ENCODE results near the gene WTIP.
"Not testable (repeated sequence)": the region's sequence is repeated elsewhere in the genome, so short reads cannot be mapped to it uniquely, and the experiment has no call there.

Gene WTIP

DNA sequence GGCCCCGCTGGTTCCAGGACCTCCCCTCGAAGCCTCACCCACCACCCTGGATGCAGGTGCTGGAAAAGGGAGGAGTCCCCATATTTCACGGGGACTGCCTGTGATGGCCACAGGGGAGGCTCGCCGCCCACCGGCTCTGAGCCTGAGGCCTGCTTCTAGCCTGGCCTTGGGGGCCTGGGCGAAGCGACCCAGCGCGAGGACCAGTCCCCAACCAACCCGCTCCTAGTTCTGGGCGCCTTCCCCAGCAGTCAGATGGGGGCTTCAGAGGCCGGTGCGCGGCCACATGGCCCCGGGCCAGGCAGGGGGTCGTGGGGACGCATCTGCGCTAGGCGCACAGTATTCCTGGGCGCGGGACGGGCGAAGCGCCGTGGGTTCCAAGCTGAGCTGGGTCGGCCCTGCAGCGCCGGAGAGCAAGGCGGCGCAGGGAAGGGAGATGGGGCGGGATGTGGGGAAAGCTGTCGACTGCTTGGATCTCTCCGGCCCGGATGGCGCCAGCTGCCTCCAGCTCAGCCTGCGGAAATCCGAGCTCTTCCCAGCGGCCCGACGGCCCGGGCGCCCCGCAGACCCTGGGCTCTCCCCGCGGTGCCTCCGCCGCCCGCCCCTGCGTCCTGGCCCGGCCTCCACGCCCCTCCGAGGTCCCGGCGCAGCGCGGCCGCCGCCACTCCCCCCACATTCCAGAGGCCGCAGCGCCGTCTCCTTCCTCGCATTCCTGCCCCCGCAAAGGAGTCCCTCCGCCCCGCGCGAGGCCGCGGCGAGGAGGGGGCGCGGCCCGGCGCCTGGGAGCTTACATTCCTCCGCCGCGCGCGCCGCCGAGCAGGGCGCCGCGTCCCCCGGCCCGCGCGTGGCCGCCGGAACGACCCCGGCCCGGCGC is at the start of gene WTIP:
WTIP (plus strand) TSS at position 788 of the 871 bp plus-strand sequence. CDS start 217 bp downstream, outside the sequence.
- no peak for DNase-seq

DNA sequence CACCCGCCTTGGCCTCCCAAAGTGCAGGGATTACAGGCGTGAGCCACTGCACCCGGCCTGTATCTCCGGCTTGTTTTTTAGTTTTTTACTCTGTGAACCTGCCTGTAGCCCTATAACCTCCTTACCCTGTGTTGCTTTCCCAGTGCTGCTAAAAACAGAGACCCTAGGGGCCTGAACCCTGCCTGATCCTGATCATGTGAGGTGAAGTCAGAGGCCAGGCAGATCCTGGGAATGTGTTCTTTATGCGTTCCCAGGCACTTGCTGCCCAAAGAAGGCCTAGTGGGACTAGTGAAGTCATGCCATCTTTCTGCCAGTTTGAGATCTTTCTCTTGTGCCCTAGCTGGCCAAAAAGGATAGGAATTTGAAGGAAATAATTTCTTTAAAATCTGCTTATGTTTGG is 48.8 kb upstream of the WTIP start:
- no peak for DNase-seq

DNA sequence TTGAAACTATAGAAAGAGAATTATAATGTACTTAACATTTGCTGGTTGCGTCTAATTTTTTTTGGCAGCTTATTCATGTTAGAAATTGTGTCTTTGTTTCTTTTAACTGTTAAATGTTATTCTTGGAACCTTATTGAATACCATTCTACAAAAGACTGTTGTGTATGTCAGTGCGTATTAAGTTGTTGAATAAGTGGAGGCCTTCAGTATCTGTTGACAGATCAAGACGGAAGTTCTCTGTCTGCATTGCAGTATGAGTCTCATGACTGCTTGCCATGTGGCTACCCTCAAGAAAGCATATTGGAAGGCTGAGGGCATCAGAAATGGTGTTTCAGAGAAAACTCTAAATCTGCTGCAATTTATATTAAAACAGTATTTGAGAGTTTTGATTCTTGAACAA is 44.8 kb upstream of the WTIP start:
- DNase-seq = no peak

DNA sequence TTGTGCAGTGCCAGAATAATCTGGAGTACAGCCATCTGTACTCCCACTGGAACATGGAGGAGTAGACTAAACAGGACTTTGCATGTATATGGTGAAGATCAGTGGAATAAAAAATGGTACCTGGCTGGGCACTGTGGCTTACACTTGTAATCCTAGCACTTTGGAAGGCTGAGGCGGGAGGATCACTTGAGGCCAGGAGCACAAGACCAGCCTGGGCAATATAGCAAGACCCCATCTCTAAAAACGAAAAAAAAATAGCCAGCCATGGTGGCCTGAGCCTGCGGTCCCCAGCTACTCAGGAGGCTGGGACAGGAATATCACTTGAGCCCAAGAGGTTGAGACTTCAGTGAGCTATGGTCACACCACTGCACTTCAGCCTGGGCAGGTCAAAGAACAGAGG is 33.4 kb upstream of the WTIP start:
- DNase-seq = no peak

DNA sequence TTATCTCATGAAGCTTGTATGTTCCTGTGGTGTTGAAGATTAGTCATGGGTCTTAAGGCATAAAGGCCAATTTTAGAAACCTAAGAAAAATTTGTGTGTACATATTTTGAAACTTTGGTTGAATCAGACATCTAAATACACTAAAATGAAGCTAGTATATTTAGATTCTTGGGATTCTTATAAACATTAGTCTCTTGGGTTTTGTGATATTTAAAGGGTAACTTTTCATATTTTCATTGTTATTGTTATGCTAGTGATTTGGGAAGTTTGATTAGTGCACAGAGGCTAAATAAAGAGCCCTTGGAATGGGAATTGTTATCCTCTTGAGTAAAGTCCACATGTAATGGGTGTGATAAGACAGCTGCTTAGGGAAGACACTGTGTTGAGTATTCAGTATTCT is 28.8 kb upstream of the WTIP start:
- DNase-seq = no peak

DNA sequence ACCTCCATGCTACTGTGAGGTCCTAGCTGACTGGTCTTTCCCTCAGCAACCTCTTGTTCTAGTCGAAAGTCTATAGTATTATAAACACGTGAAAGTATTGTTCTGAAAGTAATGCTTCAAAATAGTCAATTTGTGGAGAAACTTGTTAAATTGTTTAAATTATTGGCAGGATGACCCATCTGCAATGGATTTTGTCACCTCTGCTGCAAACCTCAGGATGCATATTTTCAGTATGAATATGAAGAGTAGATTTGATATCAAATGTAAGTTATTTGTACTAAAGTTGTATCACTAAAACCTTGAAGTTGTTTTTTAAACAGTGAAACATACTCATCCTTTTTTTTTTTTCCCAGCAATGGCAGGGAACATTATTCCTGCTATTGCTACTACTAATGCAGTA is 27.5 kb upstream of the WTIP start:
- DNase-seq = no peak

DNA sequence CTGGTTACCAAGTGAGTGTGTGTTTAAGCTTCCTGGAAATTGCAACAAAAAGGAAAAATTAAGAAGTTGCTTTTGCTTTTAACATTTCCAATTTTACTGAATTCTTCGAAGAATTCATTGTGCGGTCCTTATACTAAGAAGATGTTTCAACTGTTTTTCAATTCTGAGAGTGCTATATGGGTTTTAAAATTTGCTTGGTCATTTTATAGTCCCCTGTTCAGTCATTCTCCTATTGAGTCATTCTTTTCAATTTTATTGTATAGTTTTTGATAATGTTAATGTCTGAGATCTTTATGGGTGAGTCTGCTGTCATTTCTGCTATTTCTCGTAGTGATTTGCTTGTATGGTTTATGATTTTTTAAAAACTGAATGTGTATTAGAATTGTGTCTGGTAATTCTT is 26.9 kb upstream of the WTIP start:
- DNase-seq = no peak

DNA sequence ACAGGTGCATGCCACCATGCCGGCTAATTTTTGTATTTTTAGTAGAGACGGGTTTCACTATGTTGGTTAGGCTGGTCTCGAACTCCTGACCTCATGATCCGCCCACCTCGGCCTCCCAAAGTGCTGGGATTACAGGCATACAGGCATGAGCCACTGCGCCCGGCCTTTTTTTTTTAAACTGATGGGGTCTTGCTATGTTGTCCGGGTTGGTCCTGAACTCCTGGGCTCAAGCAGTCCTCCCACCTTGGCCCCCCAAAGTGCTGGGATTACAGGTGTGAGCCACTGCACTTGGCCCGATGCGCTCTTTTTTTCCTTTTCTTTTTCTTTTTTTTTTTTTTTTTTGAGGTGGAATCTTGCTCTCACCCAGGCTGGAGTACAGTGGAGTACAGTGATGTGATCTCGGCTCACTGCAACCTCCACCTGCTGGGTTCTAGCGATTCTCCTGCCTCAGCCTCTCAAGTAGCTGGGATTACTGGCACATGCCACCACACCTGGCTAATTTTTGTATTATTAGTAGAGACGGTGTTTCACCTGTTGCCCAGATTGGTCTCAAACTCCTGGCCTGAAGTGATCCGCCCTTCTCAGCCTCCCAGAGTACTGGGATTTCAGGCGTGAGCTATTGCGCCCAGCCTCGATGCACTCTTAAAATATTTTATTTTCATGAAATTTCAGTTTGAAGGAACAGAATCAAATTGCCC is 25.6 kb upstream of the WTIP start:
- not testable (repeated sequence) for DNase-seq

DNA sequence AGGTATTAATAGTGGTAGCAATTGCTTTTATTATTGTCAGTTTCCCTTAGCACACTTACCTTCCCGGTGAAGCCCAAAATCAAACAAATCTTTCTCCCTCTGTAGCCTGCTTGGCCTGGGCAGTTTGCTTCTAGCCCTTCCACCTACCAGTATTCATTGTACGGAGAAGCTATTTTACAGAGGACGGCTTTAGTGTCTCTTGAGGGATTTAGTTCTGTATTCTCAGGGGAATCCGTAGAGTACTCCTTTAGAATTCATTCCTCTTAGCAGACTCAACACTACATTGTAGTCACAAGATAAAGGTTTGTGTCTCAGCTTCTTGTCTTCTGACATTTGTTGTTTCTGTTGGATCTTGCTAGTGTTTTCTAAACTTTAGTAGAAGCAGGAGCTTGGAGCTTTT is 24.1 kb upstream of the WTIP start:
- no peak for DNase-seq

DNA sequence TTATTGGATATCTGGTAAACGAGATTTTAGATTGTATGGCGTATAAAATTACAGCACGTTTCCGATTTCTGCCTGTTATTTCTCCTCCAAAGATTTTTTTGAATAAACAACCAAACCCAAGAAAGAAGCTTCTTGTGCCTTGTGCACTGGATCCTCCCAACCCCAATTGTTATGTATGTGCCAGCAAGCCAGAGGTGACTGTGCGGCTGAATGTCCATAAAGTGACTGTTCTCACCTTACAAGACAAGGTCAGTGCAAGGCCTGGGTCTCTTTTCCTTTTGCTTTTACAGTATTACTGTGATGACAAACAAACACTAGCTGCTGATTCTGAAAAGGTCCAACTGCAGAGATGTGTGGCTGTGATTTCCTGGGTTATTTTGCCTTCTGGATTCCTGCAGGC is 22.9 kb upstream of the WTIP start:
- no peak for DNase-seq

DNA sequence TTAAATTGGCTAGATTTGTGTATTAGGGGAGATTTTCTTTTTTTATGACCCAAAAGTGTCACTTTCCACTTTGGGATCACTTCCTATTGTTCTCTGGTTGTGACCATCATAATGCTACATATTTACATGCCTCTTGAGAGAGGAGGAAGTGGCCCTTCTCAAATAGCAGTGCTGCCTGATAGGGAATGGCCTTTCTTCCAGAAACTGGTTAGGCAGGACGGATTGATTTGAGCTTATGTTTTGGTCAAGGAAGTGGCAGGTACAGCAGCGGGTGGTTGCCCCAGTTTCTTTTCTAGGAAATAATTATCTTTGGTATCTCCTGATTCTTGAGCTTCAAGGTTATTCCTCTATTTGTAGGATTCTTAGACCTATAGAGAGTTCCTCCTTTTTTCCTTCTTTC is 21.9 kb upstream of the WTIP start:
- no peak for DNase-seq

DNA sequence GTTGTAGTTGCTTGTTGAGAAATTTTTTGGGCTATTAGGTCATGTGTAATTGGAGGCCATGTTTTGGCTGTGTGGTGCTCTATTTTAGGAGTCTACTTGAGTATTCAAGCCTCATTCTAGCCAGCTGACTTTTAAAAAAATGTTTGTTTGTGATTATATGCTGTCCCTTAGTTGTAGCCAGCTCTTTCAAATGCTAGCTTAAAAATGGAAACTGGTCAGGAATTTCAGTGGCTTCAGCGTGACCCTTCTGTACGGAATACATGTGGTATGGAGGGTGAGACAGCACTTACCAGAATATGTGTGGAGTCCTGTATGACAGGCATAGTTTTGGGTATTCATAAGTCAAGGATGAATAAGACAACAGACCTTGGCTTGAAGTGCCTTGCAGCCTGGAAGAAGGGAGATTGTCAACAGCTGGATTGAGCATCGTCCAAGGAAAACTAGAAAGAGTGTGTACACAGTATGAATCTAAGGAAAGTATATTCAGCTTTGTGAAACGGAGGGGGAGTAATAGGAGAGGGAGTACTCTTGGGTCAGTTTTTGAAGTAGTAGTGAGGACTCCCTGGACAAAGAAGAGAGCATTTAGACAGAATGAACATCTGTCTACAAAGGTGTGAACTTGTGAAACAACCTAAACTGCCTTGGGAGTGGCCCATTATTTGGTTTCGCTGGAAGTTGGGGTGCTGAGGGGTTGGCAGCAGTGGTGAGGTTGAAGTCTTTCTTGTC is 20.0 kb upstream of the WTIP start:
- DNase-seq = no peak

DNA sequence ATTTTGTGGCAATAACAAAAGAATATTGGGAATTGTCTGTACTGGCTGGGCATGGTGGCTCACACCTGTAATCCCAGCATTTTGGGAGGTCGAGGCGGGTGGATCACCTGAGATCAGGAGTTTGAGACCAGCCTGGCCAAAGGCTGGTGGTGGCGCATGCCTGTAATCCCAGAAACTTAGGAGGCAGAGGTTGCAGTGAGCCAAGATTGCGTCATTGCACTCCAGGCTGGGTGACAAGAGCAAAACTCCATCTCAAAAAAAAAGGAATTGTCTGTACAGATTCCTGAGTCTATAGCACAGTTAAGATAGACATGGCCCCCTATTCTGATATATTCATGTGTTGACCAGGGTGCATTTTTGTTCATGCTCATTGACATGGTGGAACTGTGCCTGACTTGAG is 16.8 kb upstream of the WTIP start:
- DNase-seq = not testable (repeated sequence)

DNA sequence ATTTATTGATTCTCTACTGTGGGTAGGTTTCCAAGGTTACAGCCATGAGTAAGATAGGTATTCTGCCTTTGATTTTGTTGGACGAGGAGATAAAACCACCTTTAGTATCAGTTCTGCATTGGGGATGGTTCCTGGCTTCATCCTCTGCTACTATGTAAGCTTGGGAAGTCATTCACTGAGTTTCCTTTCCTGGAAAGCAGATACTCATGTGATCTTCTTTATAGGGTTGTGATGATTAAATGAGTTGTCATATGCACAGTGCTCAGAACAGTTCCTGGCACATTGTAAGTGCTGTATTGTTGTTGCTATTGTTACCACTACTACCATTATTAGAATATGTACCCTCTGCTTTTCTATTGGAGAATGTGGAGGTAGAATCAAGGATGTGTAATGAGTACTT is 13.1 kb upstream of the WTIP start:
- DNase-seq = no peak

DNA sequence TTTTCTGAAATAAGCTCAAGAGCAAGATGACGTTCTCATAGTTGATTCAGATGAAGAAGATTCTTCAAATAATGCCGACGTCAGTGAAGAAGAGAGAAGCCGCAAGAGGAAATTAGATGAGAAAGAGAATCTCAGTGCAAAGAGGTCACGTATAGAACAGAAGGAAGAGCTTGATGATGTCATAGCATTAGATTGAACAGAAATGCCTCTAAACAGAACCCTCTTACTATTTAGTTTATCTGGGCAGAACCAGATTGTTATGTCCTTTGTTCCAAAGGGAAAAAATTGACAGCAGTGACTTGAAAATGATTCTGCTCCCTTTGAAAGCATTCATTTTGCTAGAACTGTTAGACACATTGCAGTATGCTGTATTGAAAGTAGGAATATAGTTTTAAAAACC is 12.5 kb upstream of the WTIP start:
- DNase-seq = not testable (repeated sequence)

DNA sequence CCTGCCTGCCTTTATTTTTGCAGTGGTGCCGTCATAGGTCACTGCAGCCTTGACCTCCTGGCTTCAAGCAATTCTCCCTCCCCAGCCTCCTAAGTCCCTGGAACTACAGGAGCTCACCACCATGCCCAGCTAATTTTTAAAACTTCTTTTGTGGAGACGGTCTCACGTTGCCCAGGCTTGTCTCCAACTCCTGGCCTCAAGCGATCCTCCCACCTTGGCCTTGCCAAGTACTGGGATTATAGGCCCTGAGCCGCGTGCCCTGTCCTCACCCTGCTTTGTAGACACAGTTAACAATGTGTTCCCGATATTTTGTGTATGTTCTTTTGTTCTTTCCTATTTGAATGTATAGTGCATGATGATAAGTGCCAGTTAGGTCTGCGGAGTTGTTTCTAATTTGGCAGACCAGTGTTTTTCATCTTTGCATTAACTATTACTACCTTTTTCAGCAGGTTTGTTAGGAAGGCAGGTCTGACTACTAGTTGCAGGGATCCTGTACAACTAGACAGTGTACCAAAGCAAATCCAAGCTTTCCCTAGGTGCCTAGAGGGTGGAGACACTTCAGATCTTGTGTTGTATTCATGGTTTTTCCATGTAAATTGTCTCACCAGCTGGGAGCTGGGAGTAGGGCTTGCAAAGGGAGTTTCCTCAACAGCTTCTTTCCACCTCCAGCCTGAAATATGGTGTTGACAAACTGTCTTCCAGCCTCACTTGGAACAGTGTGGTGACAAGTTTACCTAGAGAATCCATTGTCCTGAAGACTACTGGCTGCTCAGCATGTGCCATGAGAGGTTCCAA is 9.5 kb upstream of the WTIP start:
- DNase-seq = peak in 1 of 2 experiments; percentile 13

DNA sequence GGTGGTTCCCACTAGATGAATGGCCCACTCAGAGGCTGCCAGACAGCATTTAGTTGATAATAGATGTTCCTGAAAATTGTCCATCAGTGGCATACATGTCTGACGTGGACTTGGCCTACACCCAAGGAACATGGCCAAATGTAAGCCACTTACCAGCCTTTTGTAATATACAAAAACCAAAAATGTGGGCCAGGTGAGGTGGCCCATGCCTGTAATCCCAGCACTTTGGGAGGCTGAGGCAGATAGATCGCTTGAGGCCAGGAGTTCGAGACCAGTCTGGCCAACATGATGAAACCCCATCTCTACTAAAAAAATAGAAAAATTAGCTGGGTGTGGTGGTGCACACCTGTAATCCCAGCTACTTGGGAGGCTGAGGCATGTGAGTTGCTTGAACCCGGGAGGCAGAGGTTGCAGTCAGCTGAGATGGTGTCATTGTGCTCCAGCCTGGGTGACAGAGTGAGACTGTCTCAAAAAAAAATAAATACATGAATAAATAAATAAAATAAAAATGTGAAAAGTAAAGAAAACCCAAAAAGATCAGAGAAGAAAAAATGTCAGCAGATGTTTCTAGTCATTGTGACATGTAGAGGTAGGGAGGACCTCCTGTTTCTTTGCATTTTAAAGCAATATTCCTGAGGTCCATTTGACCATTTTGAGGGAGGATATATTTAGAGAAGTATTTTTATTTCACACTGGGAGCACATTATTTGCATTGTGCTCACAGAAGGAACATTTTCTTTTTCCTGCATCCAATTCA is 7.1 kb upstream of the WTIP start:
- peak; percentile 8 to 61 for DNase-seq

DNA sequence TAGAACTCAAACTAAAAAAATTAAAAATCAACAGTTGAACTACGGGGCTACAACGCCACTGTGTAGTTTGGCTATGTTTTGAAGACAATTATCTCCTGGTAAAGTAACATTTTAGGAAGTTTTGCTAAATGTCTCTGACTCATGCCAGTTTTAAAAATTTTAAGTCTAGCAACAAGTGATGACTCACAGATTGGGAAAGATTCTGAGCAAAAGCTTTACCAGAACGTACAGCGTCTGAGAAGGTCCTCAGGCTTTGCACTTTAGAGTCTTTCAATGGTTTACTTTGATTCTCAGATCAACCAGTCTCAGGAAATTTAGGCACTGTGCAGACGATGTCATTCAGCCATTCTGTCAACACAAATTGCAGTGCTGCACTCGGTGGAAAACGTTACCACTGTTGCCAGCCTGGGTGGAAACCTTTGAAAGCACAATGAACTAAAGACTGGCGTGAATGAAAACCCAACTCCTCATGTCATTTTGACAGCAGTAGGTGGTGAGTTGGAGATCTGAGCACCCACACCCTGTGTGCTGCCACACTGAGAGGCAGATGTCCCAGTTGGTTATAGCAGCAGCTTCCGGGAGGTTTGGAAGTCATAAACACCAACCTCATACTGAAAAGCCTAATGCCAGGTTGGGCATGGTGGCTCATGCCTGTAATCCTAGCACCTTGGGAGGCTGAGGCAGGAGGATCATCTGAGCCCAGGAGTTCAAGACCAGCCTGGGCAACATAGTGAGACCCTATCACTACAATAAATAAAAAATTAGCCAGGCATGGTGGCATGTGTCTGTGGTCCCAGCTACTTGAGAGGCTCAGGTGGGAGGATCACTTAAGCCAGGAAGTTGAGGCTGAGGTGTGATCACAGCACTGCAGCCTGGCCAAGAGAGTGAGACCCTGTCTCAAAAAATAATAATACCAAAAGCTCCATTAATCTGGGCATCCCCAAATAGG is 6.3 kb upstream of the WTIP start:
- no peak for DNase-seq

DNA sequence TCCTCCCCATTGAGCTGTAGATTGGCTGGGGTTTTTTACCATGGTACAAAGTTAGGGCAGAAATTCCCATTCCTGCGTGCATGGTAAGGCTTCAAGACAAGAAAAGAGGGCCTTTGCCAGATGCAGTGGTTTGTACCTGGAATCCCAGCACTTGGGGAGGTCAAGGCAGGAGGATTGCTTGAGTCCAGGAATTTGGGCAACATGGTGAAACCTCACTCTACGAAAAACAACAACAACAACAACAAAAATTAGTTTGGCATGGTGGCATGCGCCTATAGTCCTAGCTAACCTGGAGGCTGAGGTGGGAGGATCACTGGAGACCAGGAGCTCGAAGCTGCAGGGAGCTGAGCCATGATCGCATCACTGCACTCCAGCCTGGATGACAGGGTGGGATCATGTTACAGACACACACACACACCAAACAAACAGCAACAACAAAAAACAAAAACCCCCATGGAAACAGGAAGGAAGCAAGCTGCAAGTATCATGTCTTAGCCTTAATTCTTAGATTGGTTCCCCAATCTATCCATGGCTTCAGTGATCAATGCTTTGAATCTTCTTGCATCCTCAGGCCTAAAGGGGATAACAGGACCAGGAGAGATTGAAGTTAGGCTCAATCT is 5.5 kb upstream of the WTIP start:
- DNase-seq = no peak

DNA sequence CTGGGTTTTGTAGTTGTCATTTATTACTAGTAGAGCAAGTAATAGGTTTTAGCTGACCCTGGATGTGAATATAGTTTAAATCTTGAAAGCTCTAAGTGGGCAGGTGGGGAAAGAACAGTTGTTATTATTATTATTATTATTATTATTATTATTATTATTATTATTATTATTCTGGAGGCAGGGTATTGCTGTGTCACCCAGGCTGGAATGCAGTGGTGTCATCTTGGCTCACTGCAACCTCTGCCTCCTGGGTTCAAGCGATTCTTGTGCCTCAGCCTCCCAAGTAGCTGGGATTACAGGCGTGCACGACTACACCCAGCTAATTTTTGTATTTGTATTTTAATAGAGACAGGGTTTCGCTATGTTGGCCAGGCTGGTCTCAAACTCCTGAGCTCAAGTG is 3.1 kb upstream of the WTIP start:
- not testable (repeated sequence) for DNase-seq
